Activated T-helper 2 cell treated with anti-CD3 and anti-CD28 coated beads, Interferon-gamma antibody, Interleukin-2, Interleukin-4, amounts not matched to agents 10 μg/mL and 5 μg/mL and 100 μg/mL, durations not matched to agents 14 hours and 24 hours and 36 hours (primary cell): Measurements from ENCODE around the gene EVL. TPM values are rescaled to one million over a fixed set of nuclear protein-coding genes. Genes with fewer than 3 reads are reported as not detected.

Experiments
- DNase-seq: peaks from one replicate; pipeline ENCODE4 v3.0.0; 2021; ENCODE audit warnings: low spot score
- H3K27ac Mint-ChIP-seq: one replicate; pipeline ENCODE4 v1.8.0; 2021; ENCODE audit warnings: mixed read lengths
- H3K27me3 Mint-ChIP-seq: one replicate; pipeline ENCODE4 v1.8.0; 2021; ENCODE audit warnings: low read depth, mixed read lengths
- H3K36me3 Mint-ChIP-seq: one replicate; pipeline ENCODE4 v1.8.0; 2021; ENCODE audit warnings: low read depth, mixed read lengths
- H3K4me1 Mint-ChIP-seq: one replicate; pipeline ENCODE4 v1.8.0; 2021; ENCODE audit warnings: low read depth, mixed read lengths
- H3K4me3 Mint-ChIP-seq: one replicate; pipeline ENCODE4 v1.8.0; 2021; ENCODE audit warnings: low read depth, mild to moderate bottlenecking, moderate library complexity, mixed read lengths
- H3K9me3 Mint-ChIP-seq: one replicate; pipeline ENCODE4 v1.8.0; 2021; ENCODE audit warnings: mixed read lengths
- intact Hi-C: fragments of 100-400 bp; cut with micrococcal nuclease; formaldehyde crosslinking; loops from one replicate; pipeline ENCODE4 v1.15.1; 2023
- total RNA-seq: library from RNA; stranded (reverse); gene quantifications from 2 replicates; pipeline ENCODE4 v1.2.3, GENCODE V29; 2022

EVL gene
- total RNA-seq, 1 donor from 2014 or later = 255 TPM

DNA sequence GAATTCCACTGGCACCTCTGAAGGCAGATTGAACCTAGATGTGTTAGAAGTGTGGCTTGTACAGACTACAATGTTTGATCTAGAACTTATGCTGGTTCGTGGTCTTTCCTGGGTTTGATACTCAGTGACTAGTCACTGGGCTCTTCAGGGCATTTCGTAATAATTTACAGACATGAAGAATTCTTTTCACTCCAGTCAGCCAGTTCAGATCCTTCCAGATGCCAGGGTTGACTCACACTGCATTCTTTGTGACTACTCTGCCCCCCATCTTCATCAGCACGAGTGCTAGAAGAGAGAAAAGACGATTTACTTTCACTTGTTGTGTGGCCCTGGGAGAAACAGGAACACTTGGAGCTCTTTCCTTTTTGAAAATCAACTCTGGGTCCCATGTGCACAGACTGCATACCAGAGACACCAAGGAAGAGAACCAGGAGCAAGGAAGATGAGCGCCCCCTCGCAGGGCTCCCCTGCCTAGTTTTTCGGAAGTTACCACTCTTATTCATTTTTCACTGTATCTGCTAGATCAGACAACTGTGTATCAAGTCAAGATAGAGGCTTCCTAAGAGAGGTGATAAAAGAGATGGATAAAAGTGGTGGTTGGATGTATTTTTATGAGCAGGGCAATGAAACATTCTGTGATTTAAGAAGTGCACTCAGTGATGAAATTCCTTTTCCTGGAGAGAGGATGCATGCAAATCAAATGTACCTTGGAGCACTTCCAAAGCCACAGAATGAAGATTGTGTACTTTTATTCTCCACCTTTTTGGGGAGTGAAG, 33.5 kb upstream of the EVL start:
- Mint-ChIP-seq H3K27ac (no peak overlapping the region), H3K4me1 (peaks cover 9% of the 10 kb centered on the region), H3K9me3 (no peaks in the 10 kb centered on the region), H3K36me3 (peaks cover 3% of the 10 kb centered on the region), H3K4me3 (no peak overlapping the region), H3K27me3 (no peaks in the 10 kb centered on the region)
- no peak for DNase-seq
- intact Hi-C loops = no loop called here

DNA sequence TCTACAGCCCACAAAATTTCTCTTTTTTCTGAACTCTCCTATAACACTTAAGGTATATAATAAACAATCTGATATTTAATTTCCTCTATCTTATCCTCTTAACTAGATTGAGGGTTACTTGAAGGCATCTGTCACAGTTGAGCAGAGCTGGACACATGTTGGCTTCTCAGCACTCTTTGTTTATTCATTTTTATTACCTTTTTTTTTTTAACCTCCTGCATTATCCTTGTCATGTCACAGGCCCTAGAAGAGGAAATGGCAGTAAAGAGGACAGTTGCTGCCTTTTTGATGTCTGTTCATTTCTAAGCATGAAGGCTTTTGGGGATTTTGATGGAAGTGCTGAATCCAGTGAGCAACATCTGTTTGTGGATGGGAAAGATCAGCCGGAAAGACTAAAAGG, 32.5 kb upstream of the EVL start:
- intact Hi-C loops = no loop called here
- Mint-ChIP-seq H3K9me3 (no peaks in the 10 kb centered on the region), H3K36me3 (peaks cover 3% of the 10 kb centered on the region), H3K27ac (no peak overlapping the region), H3K27me3 (no peaks in the 10 kb centered on the region), H3K4me3 (no peak overlapping the region), H3K4me1 (peaks cover 9% of the 10 kb centered on the region)
- DNase-seq = no peak

GRCh38 chr14:100033347-100034075, 31.7 kb upstream of the EVL start:
- Mint-ChIP-seq H3K9me3 (no peaks in the 10 kb centered on the region), H3K27me3 (no peaks in the 10 kb centered on the region), H3K4me3 (no peak overlapping the region), H3K27ac (no peak overlapping the region), H3K4me1 (peaks cover 9% of the 10 kb centered on the region), H3K36me3 (peaks cover 3% of the 10 kb centered on the region)
- DNase-seq = no peak
- intact Hi-C loops = no loop called here

DNA sequence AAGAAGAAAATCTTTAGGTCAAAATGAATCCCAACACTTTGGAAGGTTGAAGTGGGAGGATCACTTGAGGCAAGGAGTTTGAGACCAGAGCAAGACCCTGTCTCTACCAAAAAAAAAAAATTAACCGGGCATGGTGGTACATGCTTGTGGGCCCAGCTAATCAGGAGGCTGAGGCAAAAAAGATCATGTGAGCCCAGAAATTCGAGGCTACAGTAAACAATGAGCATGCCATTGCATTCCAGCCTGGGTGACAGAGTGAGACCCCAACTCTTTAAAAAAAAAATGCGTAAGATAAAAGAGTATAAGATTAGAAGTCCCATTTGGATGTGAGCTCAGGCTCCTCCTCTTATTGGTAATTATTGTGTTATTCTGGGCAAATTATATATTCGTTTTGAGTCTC, 30.8 kb upstream of the EVL start:
- H3K9me3 Mint-ChIP-seq = no peaks in the 10 kb centered on the region
- intact Hi-C loops = no loop called here
- no peak overlapping the region for H3K4me3 Mint-ChIP-seq
- H3K4me1 Mint-ChIP-seq = peaks cover 9% of the 10 kb centered on the region
- H3K27ac Mint-ChIP-seq = no peak overlapping the region
- no peaks in the 10 kb centered on the region for H3K27me3 Mint-ChIP-seq
- DNase-seq = no peak
- H3K36me3 Mint-ChIP-seq = peaks cover 3% of the 10 kb centered on the region

DNA sequence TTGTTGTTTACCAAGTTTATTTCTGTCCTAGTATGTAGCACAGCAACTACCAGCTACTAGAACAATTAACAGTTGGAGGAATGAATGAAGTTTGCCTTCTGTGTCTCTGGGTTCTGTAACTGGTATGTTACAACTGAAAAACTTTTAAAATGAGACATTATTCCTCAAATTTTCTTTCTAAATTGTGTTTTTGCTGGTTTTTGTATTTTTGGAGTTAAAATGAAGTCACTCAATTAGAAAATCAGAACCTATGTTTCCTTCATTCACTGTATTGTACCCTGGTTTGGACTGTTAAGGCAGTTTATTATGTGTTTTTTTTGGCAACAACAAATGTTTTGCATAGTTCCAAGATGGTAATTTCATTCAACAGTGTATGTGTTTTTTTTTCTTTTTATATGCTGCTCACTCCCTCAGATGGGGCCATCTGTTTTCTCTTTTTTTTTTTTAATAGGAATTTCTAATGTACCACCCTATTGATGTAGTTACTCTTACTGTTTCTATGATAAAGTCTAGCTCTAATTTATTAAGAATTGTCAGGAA, 30.2 kb upstream of the EVL start:
- Mint-ChIP-seq H3K27me3 (no peaks in the 10 kb centered on the region), H3K9me3 (no peaks in the 10 kb centered on the region), H3K36me3 (peaks cover 3% of the 10 kb centered on the region), H3K4me1 (peaks cover 9% of the 10 kb centered on the region), H3K4me3 (no peak overlapping the region), H3K27ac (no peak overlapping the region)
- intact Hi-C loops = no loop called here
- no peak for DNase-seq

GRCh38 chr14:100035700-100036099, 29.5 kb upstream of the EVL start:
- H3K27me3 Mint-ChIP-seq = no peaks in the 10 kb centered on the region
- no peak overlapping the region for H3K27ac Mint-ChIP-seq
- H3K9me3 Mint-ChIP-seq = no peaks in the 10 kb centered on the region
- no peak overlapping the region for H3K4me3 Mint-ChIP-seq
- H3K36me3 Mint-ChIP-seq = peaks cover 3% of the 10 kb centered on the region
- intact Hi-C loops = no loop called here
- no peak for DNase-seq
- H3K4me1 Mint-ChIP-seq = peaks cover 11% of the 10 kb centered on the region

DNA sequence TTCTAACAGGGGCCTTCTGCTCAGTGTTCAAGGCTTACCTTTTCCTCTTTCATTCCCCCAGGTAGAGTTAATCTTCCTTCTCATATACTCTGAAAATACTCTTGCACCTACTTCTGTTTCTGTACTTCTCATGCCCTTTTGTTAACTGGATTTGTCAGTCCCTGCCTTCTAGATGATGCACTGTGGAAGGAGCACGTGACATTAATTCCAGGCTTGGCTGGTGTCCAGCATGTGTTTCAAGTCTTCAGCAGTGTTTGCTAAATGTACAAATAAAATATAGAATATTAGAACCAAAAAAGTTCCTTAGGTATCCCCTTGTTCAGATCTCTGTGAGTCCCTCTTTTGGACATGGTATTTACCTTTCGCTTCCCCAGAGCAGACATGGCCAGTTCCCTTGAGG, 27.9 kb upstream of the EVL start:
- Mint-ChIP-seq H3K4me1 (peaks cover 6% of the 10 kb centered on the region), H3K27ac (no peak overlapping the region), H3K9me3 (no peaks in the 10 kb centered on the region), H3K4me3 (no peak overlapping the region), H3K36me3 (peaks cover 3% of the 10 kb centered on the region), H3K27me3 (no peaks in the 10 kb centered on the region)
- intact Hi-C loops = no loop called here
- no peak for DNase-seq

DNA sequence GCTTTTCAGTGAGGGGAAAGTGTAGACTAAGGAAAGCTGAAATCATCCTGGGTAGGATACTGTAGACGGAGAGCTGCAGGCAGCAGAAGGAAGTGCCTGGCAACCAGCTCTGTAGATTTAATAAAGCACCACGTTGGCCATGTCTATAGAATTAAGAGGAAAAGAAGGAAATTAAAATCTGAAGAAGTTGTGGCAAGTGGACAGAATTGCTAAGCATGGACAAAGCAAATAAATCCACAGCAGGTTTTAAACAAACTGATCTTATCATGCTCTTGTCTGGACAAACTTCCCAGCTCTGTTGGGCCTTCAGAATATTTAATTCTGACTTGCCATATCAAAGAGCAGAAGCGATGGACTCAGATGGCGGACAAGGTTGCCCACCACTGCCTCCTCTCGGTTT, 27.2 kb upstream of the EVL start:
- Mint-ChIP-seq H3K9me3 (no peaks in the 10 kb centered on the region), H3K27ac (no peak overlapping the region), H3K36me3 (peaks cover 3% of the 10 kb centered on the region), H3K4me3 (no peak overlapping the region), H3K4me1 (peaks cover 6% of the 10 kb centered on the region), H3K27me3 (no peaks in the 10 kb centered on the region)
- no peak for DNase-seq
- intact Hi-C loops = no loop called here

- Mint-ChIP-seq H3K4me3 (no peak overlapping the region), H3K9me3 (no peaks in the 10 kb centered on the region), H3K36me3 (no peaks in the 10 kb centered on the region), H3K4me1 (peaks cover 6% of the 10 kb centered on the region), H3K27ac (no peak overlapping the region), H3K27me3 (no peaks in the 10 kb centered on the region)
- intact Hi-C loops = no loop called here
- DNase-seq = no peak
These were observed 25.3 kb upstream of the EVL start for GRCh38 chr14:100039903-100040302.

DNA sequence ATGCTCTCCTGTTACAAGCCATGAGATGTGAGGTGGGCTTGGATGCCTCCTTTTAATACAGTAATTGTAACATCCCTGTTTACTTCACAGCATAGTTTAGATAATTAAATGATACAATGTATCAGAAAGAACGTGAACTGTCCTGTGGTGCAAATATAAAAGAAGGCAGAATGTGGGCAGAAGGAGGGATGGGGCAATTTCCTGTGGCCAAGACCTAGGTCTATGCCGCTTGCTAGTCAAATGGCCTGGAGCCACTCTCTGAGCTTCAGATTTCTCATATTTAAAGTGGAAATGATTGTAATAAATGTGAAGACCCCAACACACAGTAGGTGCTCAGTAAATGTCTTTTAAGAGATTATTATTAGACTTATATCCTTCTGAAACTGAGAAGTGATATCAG, 24.0 kb upstream of the EVL start:
- Mint-ChIP-seq H3K36me3 (no peaks in the 10 kb centered on the region), H3K4me3 (no peak overlapping the region), H3K27me3 (no peaks in the 10 kb centered on the region), H3K4me1 (peaks cover 7% of the 10 kb centered on the region), H3K9me3 (no peaks in the 10 kb centered on the region), H3K27ac (no peak overlapping the region)
- DNase-seq = no peak
- intact Hi-C loops = no loop called here

GRCh38 chr14:100042286-100042685, 22.9 kb upstream of the EVL start:
- H3K27me3 Mint-ChIP-seq = no peaks in the 10 kb centered on the region
- no peak overlapping the region for H3K4me3 Mint-ChIP-seq

GRCh38 chr14:100045642-100046344, 19.4 kb upstream of the EVL start:
- H3K27me3 Mint-ChIP-seq = no peaks in the 10 kb centered on the region
- H3K9me3 Mint-ChIP-seq = no peaks in the 10 kb centered on the region
- no peak for DNase-seq
- peaks cover 30% of the 10 kb centered on the region for H3K4me1 Mint-ChIP-seq
- no peak overlapping the region for H3K4me3 Mint-ChIP-seq
- no peak overlapping the region for H3K27ac Mint-ChIP-seq
- intact Hi-C loops = no loop called here
- H3K36me3 Mint-ChIP-seq = peaks cover 7% of the 10 kb centered on the region

More at GRCh38 chr14:100042286-100042685, 22.9 kb upstream of the EVL start:
- no peaks in the 10 kb centered on the region for H3K9me3 Mint-ChIP-seq
- no peak overlapping the region for H3K27ac Mint-ChIP-seq
- H3K36me3 Mint-ChIP-seq = peaks cover 2% of the 10 kb centered on the region
- intact Hi-C loops = no loop called here
- DNase-seq = no peak
- peaks cover 8% of the 10 kb centered on the region for H3K4me1 Mint-ChIP-seq

GRCh38 chr14:100047600-100047999, 17.6 kb upstream of the EVL start:
- Mint-ChIP-seq H3K4me1 (peaks cover 30% of the 10 kb centered on the region), H3K9me3 (no peaks in the 10 kb centered on the region), H3K27ac (no peak overlapping the region), H3K36me3 (peaks cover 15% of the 10 kb centered on the region), H3K27me3 (no peaks in the 10 kb centered on the region), H3K4me3 (no peak overlapping the region)
- intact Hi-C loops = no loop called here
- DNase-seq = no peak
